GM12875 (cell line): ENCODE results near the gene TRIM16.
"Not testable (repeated sequence)": the region's sequence is repeated elsewhere in the genome, so short reads cannot be mapped to it uniquely, and the experiment has no call there.

Experiments
- H3K4me3 ChIP-seq: one replicate; pipeline ENCODE4 v1.5.1; 2011; ENCODE audit warnings: low read depth, low read length, control low read depth
- TF ChIP-seq, protein P1 (sequence below): IDR thresholded peaks from 2 replicates; pipeline ENCODE4 v1.5.1; 2011; ENCODE audit warnings: low read depth, mild to moderate bottlenecking, control low read depth, inconsistent platforms, low read length, moderate library complexity, borderline replicate concordance; ENCODE audit not compliant: insufficient read depth

The TRIM16 gene

DNA sequence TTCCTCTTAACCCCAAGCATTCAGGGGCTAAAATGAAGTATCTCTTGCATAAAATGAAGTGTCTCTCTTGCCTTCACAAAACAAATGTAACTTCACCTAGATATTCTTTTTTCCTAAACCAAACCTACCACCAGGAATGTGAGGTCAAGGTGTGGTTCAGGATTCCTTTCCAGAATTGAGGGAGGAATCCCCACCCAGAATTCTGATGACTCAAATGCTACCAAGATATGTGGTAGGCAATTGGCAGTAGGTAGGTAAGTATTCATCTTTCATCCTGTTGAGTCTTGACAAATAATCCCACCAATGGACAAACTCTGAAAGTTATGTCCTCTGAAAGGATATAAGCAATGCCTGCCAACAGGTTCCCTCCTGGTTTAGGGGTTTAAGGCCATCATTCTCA, 26.2 kb downstream of the TRIM16 start:
- H3K4me3 ChIP-seq: no peak overlapping the region
- TF ChIP-seq, protein P1, sequence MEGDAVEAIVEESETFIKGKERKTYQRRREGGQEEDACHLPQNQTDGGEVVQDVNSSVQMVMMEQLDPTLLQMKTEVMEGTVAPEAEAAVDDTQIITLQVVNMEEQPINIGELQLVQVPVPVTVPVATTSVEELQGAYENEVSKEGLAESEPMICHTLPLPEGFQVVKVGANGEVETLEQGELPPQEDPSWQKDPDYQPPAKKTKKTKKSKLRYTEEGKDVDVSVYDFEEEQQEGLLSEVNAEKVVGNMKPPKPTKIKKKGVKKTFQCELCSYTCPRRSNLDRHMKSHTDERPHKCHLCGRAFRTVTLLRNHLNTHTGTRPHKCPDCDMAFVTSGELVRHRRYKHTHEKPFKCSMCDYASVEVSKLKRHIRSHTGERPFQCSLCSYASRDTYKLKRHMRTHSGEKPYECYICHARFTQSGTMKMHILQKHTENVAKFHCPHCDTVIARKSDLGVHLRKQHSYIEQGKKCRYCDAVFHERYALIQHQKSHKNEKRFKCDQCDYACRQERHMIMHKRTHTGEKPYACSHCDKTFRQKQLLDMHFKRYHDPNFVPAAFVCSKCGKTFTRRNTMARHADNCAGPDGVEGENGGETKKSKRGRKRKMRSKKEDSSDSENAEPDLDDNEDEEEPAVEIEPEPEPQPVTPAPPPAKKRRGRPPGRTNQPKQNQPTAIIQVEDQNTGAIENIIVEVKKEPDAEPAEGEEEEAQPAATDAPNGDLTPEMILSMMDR: no peak

GRCh38 chr17:15654886-15655561, 29.1 kb downstream of the TRIM16 start:
- no peak overlapping the region for H3K4me3 ChIP-seq
- TF ChIP-seq, protein P1: no peak

DNA sequence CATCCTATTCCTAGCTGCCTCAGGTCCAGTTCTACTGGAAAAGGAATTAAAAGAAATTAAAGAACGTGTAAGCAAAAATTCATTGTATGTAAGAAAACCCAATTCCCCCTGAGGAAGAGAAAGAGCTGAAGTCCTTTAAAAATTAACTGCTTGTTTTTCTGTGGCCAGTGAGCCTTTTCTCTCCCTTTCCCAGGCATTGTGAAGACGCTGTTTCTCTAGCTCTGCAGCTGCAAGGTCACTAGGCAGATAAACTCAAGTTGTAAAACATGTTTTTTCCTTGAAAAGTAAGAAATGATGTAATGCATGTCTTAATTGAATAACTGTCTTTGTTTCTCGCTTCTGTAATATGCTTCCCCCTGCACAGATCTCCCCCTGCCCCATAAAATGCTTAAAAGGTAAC, 29.7 kb downstream of the TRIM16 start:
- not testable (repeated sequence) for H3K4me3 ChIP-seq

DNA sequence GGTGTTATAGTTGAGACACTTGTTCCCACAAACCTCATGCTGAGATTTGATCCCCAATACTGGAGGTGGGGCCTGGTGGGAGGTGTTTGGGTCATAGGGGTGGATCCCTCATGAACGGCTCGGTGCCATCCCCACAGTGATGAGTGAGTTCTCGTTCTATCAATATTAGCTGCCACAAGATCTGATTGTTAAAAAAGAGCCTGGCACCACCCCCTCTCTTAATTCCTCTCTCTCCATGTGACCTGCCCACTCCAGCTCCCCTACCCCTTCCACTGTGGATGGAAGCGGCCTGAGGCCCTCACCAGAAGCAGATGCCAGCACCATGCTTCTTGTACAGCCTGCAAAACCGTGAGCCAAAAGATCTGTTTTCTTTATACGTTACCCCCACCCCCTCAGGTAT, 31.2 kb downstream of the TRIM16 start:
- H3K4me3 ChIP-seq: no peak overlapping the region
- TF ChIP-seq, protein P1: no peak

DNA sequence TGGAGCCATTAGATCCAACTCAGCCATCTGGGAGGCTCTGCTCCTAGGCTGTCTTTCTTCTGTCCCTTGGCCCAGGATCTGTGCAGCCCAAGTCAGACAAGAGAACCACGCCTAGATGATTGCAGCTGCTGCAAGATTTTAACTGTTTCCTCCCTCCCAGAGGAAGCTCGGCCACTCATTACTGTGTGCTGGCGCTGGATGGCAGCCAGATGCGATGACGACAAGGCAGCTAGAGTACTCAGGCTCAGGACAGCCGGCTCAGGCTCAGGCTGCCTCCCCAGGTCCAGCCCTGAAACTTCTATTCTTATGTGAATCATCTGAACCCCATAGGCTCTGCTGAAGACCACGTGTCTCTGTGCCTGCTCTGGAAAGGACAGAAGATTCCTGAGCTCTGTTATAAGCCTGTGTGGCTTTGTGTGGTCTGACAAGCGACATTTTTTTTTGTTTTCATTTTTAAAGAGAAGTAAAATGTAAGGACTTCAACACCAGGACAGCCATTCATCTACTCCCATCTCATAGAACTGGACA, 32.5 kb downstream of the TRIM16 start:
- H3K4me3 ChIP-seq: no peak overlapping the region
- TF ChIP-seq, protein P1: no peak

DNA sequence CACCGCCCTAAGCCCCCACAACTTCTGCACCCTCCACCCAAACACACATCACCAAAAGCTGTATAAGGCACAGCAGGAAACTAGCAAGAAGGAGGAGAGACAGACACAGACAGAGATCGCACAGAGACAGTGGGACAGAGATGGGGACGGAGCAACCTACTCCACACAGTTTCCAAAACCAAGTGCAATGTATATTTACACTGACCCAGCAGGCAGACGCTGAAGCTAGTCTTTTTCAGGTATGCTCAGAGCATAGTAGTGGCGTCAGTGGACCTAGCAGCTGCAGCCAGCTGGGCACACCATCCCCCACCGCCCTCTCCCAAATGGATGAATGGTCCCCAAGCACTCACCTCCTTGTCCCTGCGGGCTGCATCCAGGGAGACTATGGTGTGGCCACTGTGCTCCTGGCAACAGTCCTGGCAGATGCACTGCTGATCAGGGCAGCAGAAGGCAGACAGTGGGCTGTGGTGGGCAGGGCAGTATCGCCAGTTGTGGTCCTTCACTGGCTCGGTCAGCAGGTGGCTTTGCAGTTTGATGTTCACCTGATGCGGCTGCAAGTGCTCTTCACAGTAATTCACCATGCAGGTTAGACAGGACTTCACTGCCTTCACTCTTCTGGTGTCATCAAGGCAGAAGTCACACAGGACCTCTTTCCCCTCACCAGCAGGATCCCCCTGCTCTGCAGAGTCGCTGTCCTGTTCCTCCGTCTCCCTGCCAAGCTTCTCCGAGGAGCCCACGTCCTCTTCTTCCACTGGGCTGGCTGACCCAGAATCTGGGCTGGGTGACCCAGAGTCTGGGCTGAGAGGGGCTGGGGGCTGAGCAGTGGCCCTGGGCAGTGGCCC, 33.1 kb downstream of the TRIM16 start:
- TF ChIP-seq, protein P1: no peak
- H3K4me3 ChIP-seq: no peak overlapping the region

DNA sequence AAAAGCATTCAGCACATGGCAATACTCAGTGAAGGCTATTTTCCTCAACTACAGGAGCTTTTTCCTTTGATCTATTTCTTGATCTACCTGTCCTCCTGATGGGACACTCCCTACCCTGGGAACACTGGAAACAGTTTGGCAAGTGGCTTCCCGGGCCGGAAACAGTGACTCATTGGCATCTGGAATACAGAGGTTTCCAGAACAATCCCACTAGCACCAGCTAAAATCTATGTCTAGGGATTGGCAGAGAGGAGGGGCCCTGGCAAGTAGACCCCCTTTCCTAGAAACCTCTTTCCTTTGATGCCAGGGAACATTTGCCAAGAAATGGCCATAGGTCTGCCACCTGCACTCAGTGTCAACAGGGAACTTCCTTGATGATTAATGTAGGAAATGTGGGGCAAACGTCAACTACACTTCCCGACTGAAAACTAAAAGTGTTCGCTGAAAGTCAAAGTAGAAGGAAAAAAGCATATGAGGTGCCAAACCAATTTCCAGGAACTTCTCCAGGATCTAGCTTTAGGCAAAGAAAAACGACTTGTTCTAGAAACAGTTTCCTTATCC, 34.2 kb downstream of the TRIM16 start:
- H3K4me3 ChIP-seq: no peak overlapping the region
- TF ChIP-seq, protein P1: no peak
